Stromal cell of bone marrow (primary cell): Measurements from ENCODE around the gene ACBD4.

Experiments
- DNase-seq: peaks from one replicate; pipeline ENCODE4 v3.0.0-alpha.2; 2012; ENCODE audit warnings: low read depth

ACBD4 gene

GRCh38 chr17:45104497-45104896 lies 31.0 kb upstream of the ACBD4 start:
- no peak for DNase-seq

GRCh38 chr17:45104907-45105624 lies 30.4 kb upstream of the ACBD4 start:
- DNase-seq, result no peak

- DNase-seq, result no peak
Measured at GRCh38 chr17:45106096-45106495, 29.4 kb upstream of the ACBD4 start.

- no peak for DNase-seq
Measured at GRCh38 chr17:45106582-45106981, 28.9 kb upstream of the ACBD4 start.

- no peak for DNase-seq
Measured at GRCh38 chr17:45107293-45108010, 28.0 kb upstream of the ACBD4 start.

- DNase-seq, result no peak
Measured at GRCh38 chr17:45108051-45108450, 27.4 kb upstream of the ACBD4 start.

- DNase-seq, result no peak
Measured at GRCh38 chr17:45108595-45109521, 26.6 kb upstream of the ACBD4 start.

- DNase-seq, result no peak
Measured at GRCh38 chr17:45110676-45111611, 24.5 kb upstream of the ACBD4 start.

GRCh38 chr17:45111850-45112249 lies 23.6 kb upstream of the ACBD4 start:
- DNase-seq, result no peak

- no peak for DNase-seq
Measured at GRCh38 chr17:45112559-45113423, 22.7 kb upstream of the ACBD4 start.

- DNase-seq, result no peak
Measured at GRCh38 chr17:45113424-45113754, 22.1 kb upstream of the ACBD4 start.

GRCh38 chr17:45114117-45114932 lies 21.2 kb upstream of the ACBD4 start:
- no peak for DNase-seq

- DNase-seq, result no peak
Measured at GRCh38 chr17:45115015-45115625, 20.4 kb upstream of the ACBD4 start.

- DNase-seq, result no peak
Measured at GRCh38 chr17:45115871-45116270, 19.6 kb upstream of the ACBD4 start.

- DNase-seq, result no peak
Measured at GRCh38 chr17:45116434-45117016, 19.0 kb upstream of the ACBD4 start.

- no peak for DNase-seq
Measured at GRCh38 chr17:45117334-45117733, 18.2 kb upstream of the ACBD4 start.

GRCh38 chr17:45117848-45118646 lies 17.4 kb upstream of the ACBD4 start:
- DNase-seq, result no peak

- DNase-seq, result no peak
Measured at GRCh38 chr17:45118691-45119090, 16.8 kb upstream of the ACBD4 start.
